HCT116 (cell line): Measurements from ENCODE around the gene SELPLG. TPM values are rescaled to one million over a fixed set of nuclear protein-coding genes. Genes with fewer than 3 reads are reported as not detected.

Experiments used
- ATAC-seq: fragments of 200-7000 bp; cut with Tn5 transposase; 2 replicates; pipeline ENCODE4 v1.9.1; 2020; ENCODE audit warnings: mild to moderate bottlenecking, moderate library complexity
- BruUV-seq: library from RNA; stranded (reverse); fragments of 400-500 nt; replicated peaks from 2 replicates; lab custom pipeline; 2021; lab: Mats Ljungman, UMichigan
- CTCF ChIA-PET: fragments of 300-600 bp; sonication (Branson Sonifier 250); formaldehyde crosslinking; loops from one replicate; lab custom pipeline; 2021; ENCODE audit warnings: antibody characterized with exemption; lab: Charles Lee
- POLR2A ChIA-PET: fragments of 300-600, 350-600 bp; sonication (Branson Sonifier 250); formaldehyde crosslinking; loops from one replicate; lab custom pipeline; 2021; ENCODE audit warnings: antibody characterized with exemption; lab: Charles Lee
- RAD21 ChIA-PET, 2 experiments: fragments of 300-600 bp; sonication (Branson Sonifier 250); formaldehyde crosslinking; loops; one replicate each; lab custom pipeline; 2023; ENCODE audit warnings: low total read pairs in 2 of 2; ENCODE audit not compliant: uncharacterized antibody in 2 of 2, unreplicated experiment in 2 of 2, low non-redundant PET in 1 of 2; lab: Charles Lee
- DNase-seq: peaks from one replicate; pipeline ENCODE4 v3.0.0-alpha.2; 2010; ENCODE audit warnings: low read depth, low spot score
- H2AFZ ChIP-seq: fragments of 200-600 bp; shearing (Covaris generic), sonication (generic); 2 replicates; pipeline ENCODE4 v1.6.1; 2017; ENCODE audit warnings: low read depth, mixed run types, mixed read lengths, antibody characterized with exemption, low read length; ENCODE audit not compliant: poor library complexity, severe bottlenecking
- H3K27ac ChIP-seq: 2 replicates; pipeline ENCODE4 v1.5.1; 2012; ENCODE audit warnings: low read depth, low read length
- H3K27me3 ChIP-seq: fragments of 200-600 bp; sonication (generic); 2 replicates; pipeline ENCODE4 v1.6.1; 2016; ENCODE audit warnings: mixed run types, low read length, mixed read lengths; ENCODE audit not compliant: insufficient read depth
- H3K36me3 ChIP-seq, 2 experiments: fragments of 200-500 bp in 1 of 2; fragments of 200-600 bp in 1 of 2; sonication (Bioruptor generic) in 1 of 2; sonication (generic) in 1 of 2; 2 replicates each; pipeline versions ENCODE4 v1.5.1 to v1.6.1; 2014 to 2016; ENCODE audit warnings: low read length in 2 of 2, inconsistent platforms in 1 of 2, mixed read lengths in 1 of 2, mixed run types in 1 of 2; ENCODE audit not compliant: insufficient read depth in 2 of 2, control insufficient read depth in 1 of 2
- H3K4me1 ChIP-seq, 2 experiments: fragments of 200-600 bp in 1 of 2; sonication (generic) in 1 of 2; 2 replicates each; pipeline versions ENCODE4 v1.5.1 to v1.6.1; 2012 to 2017; ENCODE audit warnings: low read length in 2 of 2, inconsistent platforms in 1 of 2, mild to moderate bottlenecking in 1 of 2, mixed read lengths in 1 of 2, mixed run types in 1 of 2, moderate library complexity in 1 of 2; ENCODE audit not compliant: insufficient read depth in 2 of 2, control insufficient read depth in 1 of 2
- H3K4me2 ChIP-seq: fragments of 200-600 bp; sonication (generic); 2 replicates; pipeline ENCODE4 v1.6.1; 2017; ENCODE audit warnings: mixed run types, low read length, mixed read lengths
- H3K4me3 ChIP-seq, 2 experiments: fragments of 200-600 bp in 1 of 2; sonication (generic) in 1 of 2; replicated peaks in 1 of 2; 2 replicates each; pipeline ENCODE4 v1.5.1; 2011 to 2016; ENCODE audit warnings: low read length in 2 of 2, control low read depth in 1 of 2, low read depth in 1 of 2, mild to moderate bottlenecking in 1 of 2, mixed read lengths in 1 of 2, mixed run types in 1 of 2
- H3K79me2 ChIP-seq: fragments of 200-600 bp; sonication (generic); 2 replicates; pipeline ENCODE4 v1.6.1; 2017; ENCODE audit warnings: mild to moderate bottlenecking, mixed run types, low read length, moderate library complexity, mixed read lengths; ENCODE audit not compliant: insufficient read depth
- H3K9ac ChIP-seq: fragments of 200-600 bp; sonication (generic); 2 replicates; pipeline ENCODE4 v1.6.1; 2016; ENCODE audit warnings: low read length, mixed read lengths
- H3K9me2 ChIP-seq: fragments of 200-600 bp; sonication (generic), shearing (Covaris generic); 2 replicates; pipeline ENCODE4 v1.6.1; 2017; ENCODE audit warnings: mixed run types, mild to moderate bottlenecking, moderate library complexity; ENCODE audit not compliant: insufficient read depth
- H3K9me3 ChIP-seq, 2 experiments: fragments of 200-500 bp in 1 of 2; fragments of 200-600 bp in 1 of 2; sonication (Bioruptor generic) in 1 of 2; sonication (generic) in 1 of 2; 2 replicates each; pipeline ENCODE4 v1.6.1; 2014 to 2017; ENCODE audit warnings: low read length in 2 of 2, mixed read lengths in 2 of 2, inconsistent platforms in 1 of 2, low read depth in 1 of 2, mild to moderate bottlenecking in 1 of 2, mixed run types in 1 of 2, moderate library complexity in 1 of 2; ENCODE audit not compliant: control insufficient read depth in 1 of 2, insufficient read depth in 1 of 2
- H4K20me1 ChIP-seq: fragments of 200-600 bp; sonication (generic), shearing (Covaris generic); 2 replicates; pipeline ENCODE4 v1.6.1; 2017; ENCODE audit warnings: mixed run types, mild to moderate bottlenecking, moderate library complexity; ENCODE audit not compliant: insufficient read depth
- ATF3 ChIP-seq: IDR thresholded peaks from 2 replicates; pipeline ENCODE4 v1.6.1; 2012
- FOSL1 ChIP-seq: IDR thresholded peaks from 2 replicates; pipeline ENCODE4 v1.6.1; 2012; ENCODE audit warnings: low read depth
- POLR2AphosphoS5 ChIP-seq: IDR thresholded peaks from 2 replicates; pipeline ENCODE4 v1.6.1; 2011; ENCODE audit warnings: mild to moderate bottlenecking, low read depth, low read length, moderate library complexity
- RAD21 ChIP-seq: IDR thresholded peaks from 2 replicates; pipeline ENCODE4 v1.6.1; 2012; ENCODE audit warnings: low read depth, mild to moderate bottlenecking
- SP1 ChIP-seq: IDR thresholded peaks from 2 replicates; pipeline ENCODE4 v1.6.1; 2012; ENCODE audit warnings: low read depth
- ZFX ChIP-seq: fragments of 450-650 bp; IDR thresholded peaks from 2 replicates; pipeline ENCODE4 v1.6.1; 2017
- ZNF274 ChIP-seq: fragments of 200-500 bp; sonication (Bioruptor generic); IDR thresholded peaks from 2 replicates; pipeline ENCODE4 v1.6.1; 2014; ENCODE audit warnings: mild to moderate bottlenecking, low read depth, low read length, inconsistent platforms
- intact Hi-C: fragments of 100-400 bp; cut with micrococcal nuclease; formaldehyde crosslinking; loops from 2 replicates; pipeline ENCODE4 v1.10.0; 2022
- total RNA-seq: library from RNA; stranded (reverse); gene quantifications from one replicate; pipeline ENCODE4 v1.2.1, GENCODE V29; 2021; ENCODE audit not compliant: unreplicated experiment
- TF ChIP-seq, protein P1 (sequence below): IDR thresholded peaks from 2 replicates; pipeline ENCODE4 v1.6.1; 2012; ENCODE audit warnings: low read depth
- TF ChIP-seq, protein P2 (sequence below): IDR thresholded peaks from 2 replicates; pipeline ENCODE4 v1.6.1; 2012
- TF ChIP-seq, protein P3 (sequence below): IDR thresholded peaks from 2 replicates; pipeline ENCODE4 v1.6.1; 2011; ENCODE audit warnings: mild to moderate bottlenecking, low read length, moderate library complexity; ENCODE audit not compliant: insufficient replicate concordance; ENCODE audit errors: extremely low read depth

SELPLG gene
- total RNA-seq, 1 experiment from 2014 or later = 1.2 TPM

GRCh38 chr12:108597559-108598471 lies 35.9 kb downstream of the SELPLG start, which contains the start of gene TMEM119 (continued):
- no peak for TF ChIP-seq ATF3
- TF ChIP-seq, protein P1, sequence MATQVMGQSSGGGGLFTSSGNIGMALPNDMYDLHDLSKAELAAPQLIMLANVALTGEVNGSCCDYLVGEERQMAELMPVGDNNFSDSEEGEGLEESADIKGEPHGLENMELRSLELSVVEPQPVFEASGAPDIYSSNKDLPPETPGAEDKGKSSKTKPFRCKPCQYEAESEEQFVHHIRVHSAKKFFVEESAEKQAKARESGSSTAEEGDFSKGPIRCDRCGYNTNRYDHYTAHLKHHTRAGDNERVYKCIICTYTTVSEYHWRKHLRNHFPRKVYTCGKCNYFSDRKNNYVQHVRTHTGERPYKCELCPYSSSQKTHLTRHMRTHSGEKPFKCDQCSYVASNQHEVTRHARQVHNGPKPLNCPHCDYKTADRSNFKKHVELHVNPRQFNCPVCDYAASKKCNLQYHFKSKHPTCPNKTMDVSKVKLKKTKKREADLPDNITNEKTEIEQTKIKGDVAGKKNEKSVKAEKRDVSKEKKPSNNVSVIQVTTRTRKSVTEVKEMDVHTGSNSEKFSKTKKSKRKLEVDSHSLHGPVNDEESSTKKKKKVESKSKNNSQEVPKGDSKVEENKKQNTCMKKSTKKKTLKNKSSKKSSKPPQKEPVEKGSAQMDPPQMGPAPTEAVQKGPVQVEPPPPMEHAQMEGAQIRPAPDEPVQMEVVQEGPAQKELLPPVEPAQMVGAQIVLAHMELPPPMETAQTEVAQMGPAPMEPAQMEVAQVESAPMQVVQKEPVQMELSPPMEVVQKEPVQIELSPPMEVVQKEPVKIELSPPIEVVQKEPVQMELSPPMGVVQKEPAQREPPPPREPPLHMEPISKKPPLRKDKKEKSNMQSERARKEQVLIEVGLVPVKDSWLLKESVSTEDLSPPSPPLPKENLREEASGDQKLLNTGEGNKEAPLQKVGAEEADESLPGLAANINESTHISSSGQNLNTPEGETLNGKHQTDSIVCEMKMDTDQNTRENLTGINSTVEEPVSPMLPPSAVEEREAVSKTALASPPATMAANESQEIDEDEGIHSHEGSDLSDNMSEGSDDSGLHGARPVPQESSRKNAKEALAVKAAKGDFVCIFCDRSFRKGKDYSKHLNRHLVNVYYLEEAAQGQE = no peak
- TF ChIP-seq POLR2AphosphoS5 = no peak
- no peak for TF ChIP-seq SP1
- TF ChIP-seq ZNF274 = no peak
- TF ChIP-seq FOSL1 = no peak

- RAD21 ChIA-PET = no interaction called here
- intact Hi-C loops = no loop called here
Observed at GRCh38 chr12:108596854-108597558, 36.7 kb downstream of the SELPLG start.

More at GRCh38 chr12:108596854-108597558, 36.7 kb downstream of the SELPLG start:
- ChIA-PET CTCF (no interaction called here), POLR2A (no interaction called here)
- Histone ChIP-seq H3K4me2 (no peak overlapping the region), H3K27me3 (no peaks in the 10 kb centered on the region), H3K27ac (no peak overlapping the region), H3K4me1 (no peaks in the 10 kb centered on the region; a peak in 1 of 4 replicates), H3K9me3 (no peaks in the 10 kb centered on the region), H3K9ac (no peak overlapping the region), H3K4me3 (no peak overlapping the region), H2AFZ (no peak overlapping the region), H4K20me1 (no peaks in the 10 kb centered on the region), H3K9me2 (no peaks in the 10 kb centered on the region), H3K79me2 (no peaks in the 10 kb centered on the region), H3K36me3 (no peaks in the 10 kb centered on the region)
- TF ChIP-seq ZFX = no peak
- TF ChIP-seq, protein P2, sequence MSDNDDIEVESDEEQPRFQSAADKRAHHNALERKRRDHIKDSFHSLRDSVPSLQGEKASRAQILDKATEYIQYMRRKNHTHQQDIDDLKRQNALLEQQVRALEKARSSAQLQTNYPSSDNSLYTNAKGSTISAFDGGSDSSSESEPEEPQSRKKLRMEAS = no peak
- TF ChIP-seq, protein P3, sequence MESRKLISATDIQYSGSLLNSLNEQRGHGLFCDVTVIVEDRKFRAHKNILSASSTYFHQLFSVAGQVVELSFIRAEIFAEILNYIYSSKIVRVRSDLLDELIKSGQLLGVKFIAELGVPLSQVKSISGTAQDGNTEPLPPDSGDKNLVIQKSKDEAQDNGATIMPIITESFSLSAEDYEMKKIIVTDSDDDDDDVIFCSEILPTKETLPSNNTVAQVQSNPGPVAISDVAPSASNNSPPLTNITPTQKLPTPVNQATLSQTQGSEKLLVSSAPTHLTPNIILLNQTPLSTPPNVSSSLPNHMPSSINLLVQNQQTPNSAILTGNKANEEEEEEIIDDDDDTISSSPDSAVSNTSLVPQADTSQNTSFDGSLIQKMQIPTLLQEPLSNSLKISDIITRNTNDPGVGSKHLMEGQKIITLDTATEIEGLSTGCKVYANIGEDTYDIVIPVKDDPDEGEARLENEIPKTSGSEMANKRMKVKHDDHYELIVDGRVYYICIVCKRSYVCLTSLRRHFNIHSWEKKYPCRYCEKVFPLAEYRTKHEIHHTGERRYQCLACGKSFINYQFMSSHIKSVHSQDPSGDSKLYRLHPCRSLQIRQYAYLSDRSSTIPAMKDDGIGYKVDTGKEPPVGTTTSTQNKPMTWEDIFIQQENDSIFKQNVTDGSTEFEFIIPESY = no peak
- no peak for TF ChIP-seq RAD21
- no TSS peak for BruUV-seq
- DNase-seq (no peak), ATAC-seq (peak; percentile 37; the same call in 1 of the 2 replicates)
